Measurements from ENCODE around the gene TNFRSF12A. TPM values are rescaled to one million over a fixed set of nuclear protein-coding genes. Genes with fewer than 3 reads are reported as not detected.
A peak's percentile ranks its signal among the peaks of the same experiment; 100 is the strongest.

TNFRSF12A gene
- polyA plus RNA-seq, 1 donor (not counting 4 experiments of a cell fraction or from before 2014, with no cell fraction given) = 147 TPM

DNA sequence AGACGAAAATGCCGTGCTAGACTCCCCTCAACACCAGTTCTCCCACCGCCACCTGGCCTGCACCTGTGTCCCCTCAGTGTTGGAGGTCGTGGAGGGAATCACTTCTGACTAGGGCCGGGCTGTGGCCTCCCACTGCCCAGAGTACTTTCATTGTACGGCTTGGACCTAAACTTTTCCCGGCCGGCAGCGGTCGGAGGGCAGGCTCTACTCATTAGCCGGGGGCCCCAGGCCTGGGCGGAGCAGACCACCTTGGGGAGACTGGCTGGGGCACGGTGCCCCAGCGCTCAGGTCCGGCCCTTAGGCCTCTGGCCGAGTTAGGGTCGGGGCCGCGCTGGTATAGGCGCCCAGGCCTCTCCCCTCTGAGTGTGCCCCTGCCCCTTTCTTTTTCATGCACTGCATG lies 2.8 kb upstream of the TNFRSF12A start:
- Histone ChIP-seq H3K9me3 (ENCODE audit: control insufficient read depth, low read depth, low read length) (no peaks in the 10 kb centered on the region), H3K36me3 (ENCODE audit: control insufficient read depth in 2 of 2, extremely low read depth in 1 of 2, insufficient read depth in 2 of 2, low read length in 2 of 2) (peaks cover 4 to 6% of the 10 kb centered on the region in 2 experiments), H3K79me2 (ENCODE audit: control insufficient read depth, insufficient read depth, low read length) (no peaks in the 10 kb centered on the region), H3K27ac (ENCODE audit: control insufficient read depth, insufficient read depth, low read length) (no peak overlapping the region), H3K4me2 (ENCODE audit: control insufficient read depth, extremely low read depth, insufficient read depth, low read depth, low read length) (no peak overlapping the region), H4K20me1 (ENCODE audit: control insufficient read depth, extremely low read depth, insufficient read depth, low read length) (no peaks in the 10 kb centered on the region), H2AFZ (ENCODE audit: control insufficient read depth, low read length) (no peak overlapping the region), H3K27me3 (ENCODE audit: control insufficient read depth, extremely low read depth, insufficient read depth, low read length) (peaks cover 21% of the 10 kb centered on the region), H3K4me1 (ENCODE audit: control insufficient read depth, extremely low read depth, insufficient read depth, low read length) (peaks cover 15% of the 10 kb centered on the region), H3K4me3 (ENCODE audit: control insufficient read depth in 2 of 3, extremely low read depth in 1 of 3, insufficient read depth in 2 of 3, low read depth in 1 of 3, low read length in 3 of 3) (no peak overlapping the region), H3K9me1 (ENCODE audit: control insufficient read depth, extremely low read depth, insufficient read depth, low read length) (no peaks in the 10 kb centered on the region), H3K9ac (ENCODE audit: control insufficient read depth, extremely low read depth, insufficient read depth, low read length) (no peak overlapping the region)
- FAIRE-seq = no peak
- TF ChIP-seq, protein P1, sequence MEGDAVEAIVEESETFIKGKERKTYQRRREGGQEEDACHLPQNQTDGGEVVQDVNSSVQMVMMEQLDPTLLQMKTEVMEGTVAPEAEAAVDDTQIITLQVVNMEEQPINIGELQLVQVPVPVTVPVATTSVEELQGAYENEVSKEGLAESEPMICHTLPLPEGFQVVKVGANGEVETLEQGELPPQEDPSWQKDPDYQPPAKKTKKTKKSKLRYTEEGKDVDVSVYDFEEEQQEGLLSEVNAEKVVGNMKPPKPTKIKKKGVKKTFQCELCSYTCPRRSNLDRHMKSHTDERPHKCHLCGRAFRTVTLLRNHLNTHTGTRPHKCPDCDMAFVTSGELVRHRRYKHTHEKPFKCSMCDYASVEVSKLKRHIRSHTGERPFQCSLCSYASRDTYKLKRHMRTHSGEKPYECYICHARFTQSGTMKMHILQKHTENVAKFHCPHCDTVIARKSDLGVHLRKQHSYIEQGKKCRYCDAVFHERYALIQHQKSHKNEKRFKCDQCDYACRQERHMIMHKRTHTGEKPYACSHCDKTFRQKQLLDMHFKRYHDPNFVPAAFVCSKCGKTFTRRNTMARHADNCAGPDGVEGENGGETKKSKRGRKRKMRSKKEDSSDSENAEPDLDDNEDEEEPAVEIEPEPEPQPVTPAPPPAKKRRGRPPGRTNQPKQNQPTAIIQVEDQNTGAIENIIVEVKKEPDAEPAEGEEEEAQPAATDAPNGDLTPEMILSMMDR (optimal IDR thresholded peaks at IDR 0.05 in 1 of 3, IDR thresholded peaks at IDR 0.05 in 1 of 3, conservative IDR thresholded peaks at IDR 0.05 in 1 of 3; ENCODE audit: extremely low read depth in 1 of 3, insufficient read depth in 2 of 3, low read length in 3 of 3) = no peak
- TF ChIP-seq EZH2 (IDR thresholded peaks at IDR 0.05; ENCODE audit: low read length) = no peak
- dilution Hi-C loops (cut with MboI; ENCODE audit: extremely low pct_ligation_motif_present, low sequenced_read_pairs) = no loop called here
- no peak for DNase-seq (ENCODE audit: low read depth, low spot score)

DNA sequence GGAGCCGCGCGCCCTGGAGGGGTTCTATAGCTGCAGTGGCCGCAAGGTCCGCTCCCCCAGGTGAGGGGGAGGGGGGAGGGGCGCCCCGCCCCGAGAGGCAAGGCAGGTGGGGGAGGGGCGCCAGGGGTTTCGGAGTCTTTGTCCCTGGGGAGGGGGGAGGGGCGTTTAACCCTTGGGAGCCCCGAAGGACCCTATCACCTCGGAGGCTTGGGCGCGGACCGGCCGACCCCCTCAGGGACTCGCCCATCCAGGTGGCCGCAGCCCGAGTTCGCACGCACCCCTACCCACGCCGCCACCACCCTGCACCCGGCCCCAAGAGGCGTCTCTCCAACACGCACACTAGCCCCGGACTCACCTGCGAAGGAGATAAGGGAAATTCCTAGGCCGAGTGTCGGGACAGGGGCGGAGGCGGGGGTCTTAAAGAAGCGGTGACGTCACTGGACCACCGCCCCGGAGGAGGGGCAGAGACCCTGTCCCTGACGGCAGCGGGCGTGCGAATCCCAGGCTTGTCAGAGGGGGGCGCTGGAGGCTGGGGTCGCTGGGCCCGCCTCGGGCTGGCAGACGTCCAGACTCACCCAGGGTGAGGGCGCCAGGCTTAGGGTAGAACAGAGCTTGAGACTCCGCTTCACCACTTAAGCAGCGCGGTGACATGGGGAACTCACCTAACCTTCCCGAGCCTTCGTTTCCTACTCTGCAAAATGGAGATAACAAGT lies 2.2 kb upstream of the TNFRSF12A start, which contains the start of gene CLDN6:
Gene CLDN6, minus strand, starts transcription at position 390 of the 713 bp plus-strand sequence. CDS start 2,162 bp downstream, outside the sequence.
- no peak for TF ChIP-seq EZH2 (IDR thresholded peaks at IDR 0.05; ENCODE audit: low read length)
- TF ChIP-seq, protein P1 (optimal IDR thresholded peaks at IDR 0.05 in 1 of 3, IDR thresholded peaks at IDR 0.05 in 1 of 3, conservative IDR thresholded peaks at IDR 0.05 in 1 of 3; ENCODE audit: extremely low read depth in 1 of 3, insufficient read depth in 2 of 3, low read length in 3 of 3) = peak; percentile 19 to 48 (median 23)
- Histone ChIP-seq H3K4me3 (ENCODE audit: control insufficient read depth in 2 of 3, extremely low read depth in 1 of 3, insufficient read depth in 2 of 3, low read depth in 1 of 3, low read length in 3 of 3) (no peak within 1 kb of the TSS), H2AFZ (ENCODE audit: control insufficient read depth, low read length) (no peak within 1 kb of the TSS), H3K27ac (ENCODE audit: control insufficient read depth, insufficient read depth, low read length) (no peak within 1 kb of the TSS), H3K27me3 (ENCODE audit: control insufficient read depth, extremely low read depth, insufficient read depth, low read length) (peaks cover 15% of the 10 kb centered on the region), H3K9me1 (ENCODE audit: control insufficient read depth, extremely low read depth, insufficient read depth, low read length) (no peaks in the 10 kb centered on the region), H3K9ac (ENCODE audit: control insufficient read depth, extremely low read depth, insufficient read depth, low read length) (no peak within 1 kb of the TSS), H4K20me1 (ENCODE audit: control insufficient read depth, extremely low read depth, insufficient read depth, low read length) (no peaks in the 10 kb centered on the region), H3K9me3 (ENCODE audit: control insufficient read depth, low read depth, low read length) (no peaks in the 10 kb centered on the region), H3K4me1 (ENCODE audit: control insufficient read depth, extremely low read depth, insufficient read depth, low read length) (peaks cover 19% of the 10 kb centered on the region), H3K4me2 (ENCODE audit: control insufficient read depth, extremely low read depth, insufficient read depth, low read depth, low read length) (peak within 1 kb of the TSS; percentile 45), H3K79me2 (ENCODE audit: control insufficient read depth, insufficient read depth, low read length) (no peaks in the 10 kb centered on the region), H3K36me3 (ENCODE audit: control insufficient read depth in 2 of 2, extremely low read depth in 1 of 2, insufficient read depth in 2 of 2, low read length in 2 of 2) (peaks cover 4 to 12% of the 10 kb centered on the region in 2 experiments)
- DNase-seq (ENCODE audit: low read depth, low spot score) (no peak), FAIRE-seq (no peak)
- dilution Hi-C loops (cut with MboI; ENCODE audit: extremely low pct_ligation_motif_present, low sequenced_read_pairs) = no loop called here
